ENCODE results near the gene ZBTB40. TPM values are rescaled to one million over a fixed set of nuclear protein-coding genes. Genes with fewer than 3 reads are reported as not detected.
A peak's percentile ranks its signal among the peaks of the same experiment; 100 is the strongest.

ZBTB40 gene
- total RNA-seq, 1 experiment from 2014 or later = 19.5 TPM

DNA sequence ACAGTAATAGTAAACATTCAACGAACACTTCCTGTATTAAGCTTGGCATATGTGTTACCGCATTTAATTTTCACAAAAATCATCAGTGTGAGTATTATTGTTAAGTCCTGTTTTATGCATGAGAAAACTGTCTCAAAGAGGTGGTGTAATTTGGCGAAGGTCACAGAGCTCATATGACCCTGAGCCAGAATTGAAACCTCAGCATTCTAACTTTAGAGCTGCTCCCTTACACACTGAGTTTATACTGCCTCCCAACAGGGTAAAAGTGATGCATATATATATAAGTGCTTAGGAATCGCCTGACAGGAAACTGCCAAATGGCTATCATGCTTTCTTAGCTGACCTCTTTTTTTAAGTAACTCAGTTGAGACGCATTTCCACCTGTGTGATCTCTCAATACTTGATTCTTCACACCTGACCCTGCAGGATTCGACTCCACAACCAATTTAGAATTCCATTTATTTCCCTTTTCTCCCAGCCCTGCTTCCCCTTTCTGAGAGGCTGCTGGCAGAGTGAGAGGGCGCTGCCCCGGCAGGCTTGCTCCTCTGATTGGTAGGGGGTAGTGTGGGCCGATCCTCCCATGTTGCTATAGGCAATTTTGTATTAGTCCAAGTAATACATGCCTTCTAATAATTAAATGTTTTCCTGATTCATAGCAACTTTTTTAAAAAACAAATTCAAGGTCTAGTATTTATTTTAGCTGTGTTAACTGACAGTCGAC, 40.5 kb downstream of the ZBTB40 start:
- Histone ChIP-seq H3K4me3 (replicated peaks in 1 of 2; ENCODE audit: low read depth in 1 of 2, low read length in 2 of 2) (no peak overlapping the region), H3K79me2 (ENCODE audit: insufficient read depth, low read length) (peaks cover 10% of the 10 kb centered on the region; the same call in 1 of the 2 replicates), H3K36me3 (ENCODE audit: control insufficient read depth in 1 of 2, insufficient read depth in 2 of 2, low read length in 2 of 2) (0 out of 4 replicates have a peak, but pooled peaks cover 0 to 3% of the 10 kb centered on the region in 2 experiments), H3K9ac (ENCODE audit: low read length) (no peak overlapping the region), H3K4me2 (ENCODE audit: low read length) (no peak overlapping the region), H3K4me1 (ENCODE audit: control insufficient read depth in 1 of 2, insufficient read depth in 2 of 2, low read length in 2 of 2) (no peaks in the 10 kb centered on the region), H3K27me3 (ENCODE audit: insufficient read depth, low read length) (no peaks in the 10 kb centered on the region), H3K9me3 (ENCODE audit: control insufficient read depth in 1 of 2, insufficient read depth in 1 of 2, low read depth in 1 of 2, low read length in 2 of 2) (no peaks in the 10 kb centered on the region), H3K9me2 (ENCODE audit: insufficient read depth) (no peaks in the 10 kb centered on the region), H3K27ac (ENCODE audit: low read depth, low read length) (no peak overlapping the region), H2AFZ (ENCODE audit: low read depth, low read length, poor library complexity, severe bottlenecking) (no peak overlapping the region), H4K20me1 (ENCODE audit: insufficient read depth) (no peaks in the 10 kb centered on the region)
- CTCF ChIA-PET = no interaction called here
- RAD21 ChIA-PET (ENCODE audit: low non-redundant PET in 1 of 2, low total read pairs in 2 of 2, uncharacterized antibody in 2 of 2, unreplicated experiment in 2 of 2) = no interaction called here
- TF ChIP-seq RAD21 (IDR thresholded peaks at IDR 0.05; ENCODE audit: low read depth) = no peak
- intact Hi-C loops (cut with micrococcal nuclease) = no loop called here
- TSS peak; percentile 20 for BruUV-seq (replicated peaks)
- no peak for ATAC-seq
- POLR2A ChIA-PET = no interaction called here
- no peak for DNase-seq (ENCODE audit: low read depth, low spot score)

DNA sequence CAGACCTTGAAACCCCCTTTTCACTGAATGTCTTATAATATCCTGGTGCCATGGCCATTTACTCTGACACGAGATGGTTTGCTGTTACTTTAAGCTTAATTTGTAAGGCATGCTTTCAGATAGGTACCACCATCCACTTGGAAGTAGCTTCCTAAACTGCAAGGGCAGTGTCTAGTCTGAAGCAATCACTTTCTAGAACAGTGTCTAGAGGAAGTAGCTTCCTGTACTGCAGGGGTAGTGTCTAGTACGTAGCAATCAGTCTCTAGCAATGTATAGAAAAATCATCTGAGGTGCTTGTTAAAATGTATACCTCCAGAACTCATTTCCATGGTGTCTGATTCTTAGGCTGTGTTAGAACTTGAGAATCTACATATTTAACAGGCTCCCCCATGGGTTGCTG, 42.5 kb downstream of the ZBTB40 start:
- H3K9ac ChIP-seq (ENCODE audit: low read length) = no peak overlapping the region
- H3K9me3 ChIP-seq (ENCODE audit: control insufficient read depth in 1 of 2, insufficient read depth in 1 of 2, low read depth in 1 of 2, low read length in 2 of 2) = no peaks in the 10 kb centered on the region
- ATAC-seq = no peak
- no peak overlapping the region for H2AFZ ChIP-seq (ENCODE audit: low read depth, low read length, poor library complexity, severe bottlenecking)
- H3K36me3 ChIP-seq (ENCODE audit: control insufficient read depth in 1 of 2, insufficient read depth in 2 of 2, low read length in 2 of 2) = 0 out of 4 replicates have a peak, but pooled peaks cover 0 to 3% of the 10 kb centered on the region in 2 experiments
- POLR2A ChIA-PET = no interaction called here
- TF ChIP-seq POLR2AphosphoS5 (IDR thresholded peaks at IDR 0.05; ENCODE audit: low read depth, low read length) (no peak), POLR2A (IDR thresholded peaks at IDR 0.05; ENCODE audit: borderline replicate concordance, extremely low read depth, insufficient read depth, insufficient read length) (no peak)
- H4K20me1 ChIP-seq (ENCODE audit: insufficient read depth) = no peaks in the 10 kb centered on the region
- H3K9me2 ChIP-seq (ENCODE audit: insufficient read depth) = no peaks in the 10 kb centered on the region
- no peaks in the 10 kb centered on the region for H3K27me3 ChIP-seq (ENCODE audit: insufficient read depth, low read length)
- H3K4me1 ChIP-seq (ENCODE audit: control insufficient read depth in 1 of 2, insufficient read depth in 2 of 2, low read length in 2 of 2) = no peaks in the 10 kb centered on the region
- no peak overlapping the region for H3K4me2 ChIP-seq (ENCODE audit: low read length)
- no peak for DNase-seq (ENCODE audit: low read depth, low spot score)
- H3K27ac ChIP-seq (ENCODE audit: low read depth, low read length) = no peak overlapping the region
- RAD21 ChIA-PET (ENCODE audit: low non-redundant PET in 1 of 2, low total read pairs in 2 of 2, uncharacterized antibody in 2 of 2, unreplicated experiment in 2 of 2) = no interaction called here
- H3K4me3 ChIP-seq (replicated peaks in 1 of 2; ENCODE audit: low read depth in 1 of 2, low read length in 2 of 2) = no peak overlapping the region
- CTCF ChIA-PET = no interaction called here
- intact Hi-C loops (cut with micrococcal nuclease) = no loop called here
- H3K79me2 ChIP-seq (ENCODE audit: insufficient read depth, low read length) = no peaks in the 10 kb centered on the region; the same call in 1 of the 2 replicates
- no TSS peak for BruUV-seq (replicated peaks)

All from HCT116 (cell line).